Endometrial microvascular endothelial cells (primary cell): ENCODE data around the gene SPATA46. TPM values are rescaled to one million over a fixed set of nuclear protein-coding genes. Genes with fewer than 3 reads are reported as not detected.
"Not testable (repeated sequence)": the region's sequence is repeated elsewhere in the genome, so short reads cannot be mapped to it uniquely, and the experiment has no call there.

Experiments used
- in situ Hi-C: cut with HindIII; loops from 2 replicates; pipeline ENCODE4 v1.10.0; 2017; ENCODE audit warnings: low sequenced_read_pairs, low pct_unique_long_range_greater_than_20kb; ENCODE audit errors: inconsistent ontology term
- total RNA-seq: library from RNA; depleted of rRNA; stranded (reverse); fragments of >200 nt; gene quantifications from one replicate; pipeline ENCODE4 v1.2.3, GENCODE V29; 2015; ENCODE audit errors: inconsistent ontology term

SPATA46 gene
- total RNA-seq, result not detected

DNA sequence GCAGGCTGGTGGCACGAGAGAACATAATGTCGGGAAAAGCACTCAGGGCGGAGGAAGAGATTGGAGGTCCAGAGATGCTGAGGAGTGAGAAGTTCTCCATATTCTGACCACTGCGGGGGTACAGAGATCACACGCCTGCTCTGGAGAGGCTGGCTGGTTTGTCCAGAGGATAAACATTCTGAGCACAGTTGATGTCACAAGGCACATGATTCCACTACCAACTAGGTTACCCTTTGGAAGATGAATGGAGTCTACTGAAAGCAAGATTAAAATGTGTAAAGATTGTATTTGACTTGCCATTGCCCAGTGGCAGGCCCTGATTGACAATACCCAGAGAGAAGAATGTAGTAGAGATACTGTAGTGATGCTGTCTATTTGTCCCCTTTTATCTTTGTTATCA is at the start of gene SPATA46:
TSS of gene SPATA46 (minus strand) at position 164 of the 400 bp plus-strand sequence. CDS start at position 100, 64 bp downstream.
- in situ Hi-C loops, result no loop called here

DNA sequence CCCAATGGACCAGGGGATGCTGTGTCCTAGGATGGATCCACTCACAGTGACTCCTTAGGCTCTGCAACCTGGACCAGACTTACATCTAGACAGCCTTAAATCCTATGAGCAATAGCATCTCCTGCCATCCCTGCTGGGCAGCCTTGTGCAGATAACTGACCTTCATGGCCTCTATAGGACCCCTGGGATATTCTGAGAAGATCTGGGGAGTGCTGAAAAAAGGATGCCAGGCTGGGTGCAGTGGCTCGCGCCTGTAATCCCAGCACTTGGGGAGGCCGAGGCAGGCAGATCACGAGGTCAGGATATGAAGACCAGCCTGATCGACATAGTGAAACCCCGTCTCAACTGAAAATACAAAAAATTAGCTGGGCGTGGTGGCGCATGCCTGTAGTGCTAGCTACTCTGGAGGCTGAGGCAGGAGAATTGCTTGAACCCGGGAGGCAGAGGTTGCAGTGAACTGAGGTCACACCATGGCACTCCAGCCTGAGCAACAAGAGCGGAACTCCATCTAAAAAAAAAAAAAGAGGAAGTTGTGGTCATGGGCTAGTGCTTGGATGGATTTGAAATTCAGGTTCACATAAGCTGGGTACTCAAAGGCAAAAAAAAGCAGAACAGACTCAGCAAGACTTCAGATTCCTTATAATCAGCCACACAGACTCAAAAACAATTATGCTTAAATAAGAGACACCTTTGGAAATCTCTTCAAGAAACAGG is 46.2 kb upstream of the SPATA46 start:
- in situ Hi-C loops, result no loop called here

DNA sequence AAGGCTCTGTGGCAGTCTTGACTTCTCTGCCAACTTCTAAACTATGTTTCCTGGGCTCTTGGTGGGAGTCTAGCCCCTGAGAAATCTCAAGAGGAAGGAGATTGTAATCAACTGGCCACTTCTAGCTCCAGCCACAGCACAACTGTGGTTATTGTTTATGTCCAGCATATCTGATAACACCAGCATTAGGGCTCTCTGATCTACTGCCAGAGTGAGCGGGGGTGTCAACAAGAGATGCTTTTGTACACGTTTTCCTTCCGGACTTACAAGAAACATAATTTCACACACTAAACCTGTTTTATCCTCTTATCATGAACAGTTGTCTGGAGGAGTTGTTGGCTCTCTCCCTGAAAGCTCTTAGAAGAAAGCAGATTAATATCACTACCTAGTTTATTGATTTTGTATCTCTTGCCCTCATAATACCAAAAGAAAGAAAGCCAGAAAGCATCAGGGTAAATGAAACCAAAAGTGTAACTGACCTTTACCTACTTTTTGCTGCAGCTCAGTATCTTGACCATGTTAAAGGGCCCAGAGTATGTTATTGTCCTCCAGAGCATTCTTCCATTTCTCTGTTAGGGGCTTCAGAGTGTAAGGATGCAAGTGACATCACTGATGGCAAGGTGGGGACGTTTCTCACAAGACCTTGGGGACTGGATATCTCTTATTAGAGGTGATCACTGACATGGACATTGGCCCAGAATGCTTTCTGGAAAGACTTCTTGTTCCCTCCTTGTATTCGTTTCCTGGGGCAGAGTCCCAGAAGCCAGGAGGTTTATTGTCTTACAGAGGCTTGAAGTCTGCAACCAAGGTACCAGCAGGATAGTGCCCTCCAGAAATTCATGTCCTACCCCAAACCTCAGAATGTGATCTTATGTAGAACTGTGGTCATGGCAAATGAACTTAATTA is 44.9 kb upstream of the SPATA46 start:
- in situ Hi-C loops, result no loop called here

- in situ Hi-C loops, result no loop called here
Observed at GRCh38 chr1:162420120-162420519, 43.5 kb upstream of the SPATA46 start.

- in situ Hi-C loops, result not testable (repeated sequence)
Observed at GRCh38 chr1:162419450-162419931, 42.8 kb upstream of the SPATA46 start.

GRCh38 chr1:162418584-162418983 is 41.9 kb upstream of the SPATA46 start:
- in situ Hi-C loops, result not testable (repeated sequence)

- in situ Hi-C loops, result no loop called here
Observed at GRCh38 chr1:162417650-162418049, 41.0 kb upstream of the SPATA46 start.

GRCh38 chr1:162416909-162417308 is 40.3 kb upstream of the SPATA46 start:
- in situ Hi-C loops, result no loop called here

GRCh38 chr1:162416215-162416614 is 39.6 kb upstream of the SPATA46 start:
- in situ Hi-C loops, result no loop called here

DNA sequence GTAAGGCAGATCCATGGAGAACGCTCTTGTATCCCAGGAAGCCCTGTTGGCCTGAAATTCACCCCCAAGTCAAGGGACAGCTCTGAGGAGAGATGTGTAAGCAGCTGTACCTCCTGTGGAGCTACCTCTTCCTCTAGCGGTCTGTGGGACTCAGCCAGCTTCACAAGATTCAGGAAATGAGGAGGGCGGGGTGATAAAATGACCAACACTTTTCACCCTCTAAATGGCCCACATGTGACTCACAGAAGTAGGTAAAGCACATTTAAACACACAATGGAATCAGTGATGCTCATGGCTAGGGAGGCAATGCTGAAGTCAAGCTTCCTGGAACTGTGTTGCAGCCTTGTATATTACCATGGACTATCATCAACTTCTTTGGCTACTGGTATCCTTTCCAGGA is 35.3 kb upstream of the SPATA46 start, which contains the start of gene SH2D1B:
TSS of gene SH2D1B (minus strand) at position 135 of the 400 bp plus-strand sequence. CDS start at position 15, 120 bp downstream.
- in situ Hi-C loops, result no loop called here

DNA sequence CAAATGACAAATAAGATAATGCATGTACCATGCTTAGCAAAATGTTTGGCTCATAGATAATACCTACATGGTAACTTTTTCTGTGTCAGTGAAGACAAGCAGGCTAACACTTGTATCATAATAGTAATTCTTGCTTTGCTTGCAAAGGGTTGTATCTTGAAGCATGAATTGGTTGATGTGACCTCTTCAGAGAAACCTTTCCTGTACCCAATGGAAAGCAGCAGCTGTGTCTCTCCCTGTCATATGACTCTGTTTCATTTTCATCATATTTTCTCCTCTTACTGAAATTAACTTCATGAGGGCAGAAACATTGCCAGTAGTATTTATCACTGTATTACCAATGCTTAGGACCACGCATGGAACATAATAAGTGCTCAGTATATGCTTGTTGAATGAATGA is 30.9 kb upstream of the SPATA46 start:
- in situ Hi-C loops, result no loop called here

GRCh38 chr1:162406811-162407210 is 30.2 kb upstream of the SPATA46 start:
- in situ Hi-C loops, result no loop called here

DNA sequence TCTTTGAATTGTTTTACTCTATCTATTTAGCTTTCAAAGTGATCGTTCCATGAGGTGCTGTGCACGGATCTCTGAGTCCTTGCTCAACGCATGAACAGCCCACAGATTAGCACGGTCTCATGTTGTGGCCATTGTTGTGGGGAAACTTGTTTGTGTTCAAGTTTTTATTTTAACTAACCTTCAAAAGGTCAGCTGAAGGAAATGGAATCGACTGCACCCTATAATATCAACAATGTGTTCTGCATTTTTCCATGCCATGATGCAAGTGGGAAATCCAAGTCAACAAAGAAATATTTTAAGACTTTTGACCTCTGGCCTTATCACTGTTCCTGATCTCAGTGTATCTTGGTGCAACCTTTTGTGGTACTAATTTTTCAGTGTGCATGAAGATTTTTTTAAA is 29.1 kb upstream of the SPATA46 start:
- in situ Hi-C loops, result no loop called here

DNA sequence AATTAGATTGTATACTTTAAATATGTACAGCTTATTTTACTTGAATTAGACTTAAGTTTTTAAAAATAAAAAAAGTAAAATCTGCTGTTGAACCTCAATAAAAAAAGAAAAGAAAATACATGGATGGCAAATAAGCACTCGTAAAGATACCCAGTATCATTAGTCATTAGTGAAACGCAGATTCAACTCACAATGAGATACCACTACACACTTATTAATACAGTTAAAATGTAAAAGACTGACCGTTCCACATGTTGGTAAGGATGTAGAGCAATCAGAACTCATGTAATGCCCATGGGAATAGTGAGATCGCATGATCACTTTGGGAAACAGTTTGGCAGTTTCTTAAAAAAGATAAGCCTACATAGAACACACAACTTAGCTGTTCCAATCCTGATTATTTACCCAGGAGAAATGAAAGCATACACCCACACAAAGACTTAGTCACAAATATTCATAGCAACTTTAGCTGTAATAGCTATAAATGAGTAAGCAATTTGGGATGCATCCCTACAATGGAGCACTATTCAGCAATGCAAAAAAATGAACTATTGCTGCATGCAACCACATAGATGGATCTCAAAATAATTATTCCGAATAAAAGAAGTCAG is 28.0 kb upstream of the SPATA46 start:
- in situ Hi-C loops, result no loop called here

- in situ Hi-C loops, result no loop called here
Observed at GRCh38 chr1:162400790-162401355, 24.2 kb upstream of the SPATA46 start.

- in situ Hi-C loops, result no loop called here
Observed at GRCh38 chr1:162398999-162399580, 22.4 kb upstream of the SPATA46 start.

DNA sequence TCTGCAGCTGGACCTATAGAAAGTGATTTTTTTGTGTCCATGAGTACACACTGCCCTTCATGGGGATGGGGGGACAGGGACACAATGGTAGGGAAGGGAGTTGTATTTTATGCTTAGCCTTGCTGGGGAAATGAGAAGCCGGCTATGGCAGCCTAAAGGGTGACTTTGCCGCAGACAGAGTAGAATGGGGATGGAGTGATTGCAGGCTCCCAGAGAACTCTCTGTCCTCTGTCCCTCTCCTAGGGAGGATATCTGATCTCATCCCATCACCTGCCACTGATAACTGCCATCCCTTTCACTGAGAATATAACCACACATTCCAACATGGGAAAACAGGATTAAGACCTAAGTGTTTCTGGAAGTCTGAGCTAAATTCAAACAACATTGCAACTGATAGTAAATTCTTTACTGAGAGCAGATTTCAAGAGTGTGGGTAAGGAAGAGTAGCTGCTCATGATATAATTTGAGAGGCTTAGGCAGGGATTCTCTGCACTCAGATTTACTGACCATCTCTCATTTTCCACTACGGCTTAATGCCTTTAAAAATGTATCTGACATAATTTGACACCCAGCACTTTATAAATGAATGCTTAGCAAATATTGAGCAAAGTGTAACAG is 21.4 kb upstream of the SPATA46 start:
- in situ Hi-C loops, result no loop called here

DNA sequence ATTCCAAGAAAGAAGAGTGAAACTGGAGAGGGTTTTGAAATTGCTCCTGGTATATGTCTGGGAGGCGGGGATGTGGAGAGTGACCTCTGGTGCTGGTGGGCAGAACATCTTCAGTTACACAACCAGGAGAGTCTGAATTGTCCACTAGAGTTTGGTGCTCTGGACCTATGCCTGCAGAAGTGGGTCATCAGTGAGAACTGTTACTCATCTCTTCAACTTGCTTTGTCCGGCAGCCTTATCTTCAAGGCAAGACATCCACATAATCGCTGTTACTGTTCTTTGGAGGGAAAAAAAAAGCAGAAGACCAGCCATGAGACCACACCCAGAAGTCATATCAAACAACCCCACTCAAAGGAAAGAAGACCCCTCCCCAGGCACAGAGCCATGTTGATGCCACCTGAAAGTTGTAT is 20.4 kb upstream of the SPATA46 start:
- in situ Hi-C loops, result no loop called here
